ENCODE data around the gene ADCY9.
"Not testable (repeated sequence)": the region's sequence is repeated elsewhere in the genome, so short reads cannot be mapped to it uniquely, and the experiment has no call there.

The ADCY9 gene

DNA sequence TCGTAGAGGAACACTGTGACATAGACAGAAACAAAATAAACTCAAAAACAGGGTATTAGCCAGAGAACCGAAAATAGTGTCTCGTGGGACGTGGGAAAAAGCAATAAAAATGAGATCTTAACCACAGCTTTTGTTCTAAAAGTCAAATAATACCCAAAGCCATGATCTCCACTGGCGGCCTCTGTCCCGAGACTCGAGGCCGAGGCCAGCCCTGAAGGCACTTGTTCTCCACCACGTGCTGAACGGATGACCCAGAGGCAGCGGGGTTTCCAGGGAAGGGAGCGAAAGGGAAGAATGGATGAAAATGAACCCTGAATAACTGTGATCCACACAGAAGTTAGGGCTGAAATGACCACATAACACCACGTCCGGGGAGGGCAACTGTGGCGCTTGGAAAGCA is 150.9 kb downstream of the ADCY9 start:
- in situ Hi-C loops (cut with MboI; ENCODE audit: low sequenced_read_pairs, unreplicated experiment): no loop called here
- TF ChIP-seq, protein P1, sequence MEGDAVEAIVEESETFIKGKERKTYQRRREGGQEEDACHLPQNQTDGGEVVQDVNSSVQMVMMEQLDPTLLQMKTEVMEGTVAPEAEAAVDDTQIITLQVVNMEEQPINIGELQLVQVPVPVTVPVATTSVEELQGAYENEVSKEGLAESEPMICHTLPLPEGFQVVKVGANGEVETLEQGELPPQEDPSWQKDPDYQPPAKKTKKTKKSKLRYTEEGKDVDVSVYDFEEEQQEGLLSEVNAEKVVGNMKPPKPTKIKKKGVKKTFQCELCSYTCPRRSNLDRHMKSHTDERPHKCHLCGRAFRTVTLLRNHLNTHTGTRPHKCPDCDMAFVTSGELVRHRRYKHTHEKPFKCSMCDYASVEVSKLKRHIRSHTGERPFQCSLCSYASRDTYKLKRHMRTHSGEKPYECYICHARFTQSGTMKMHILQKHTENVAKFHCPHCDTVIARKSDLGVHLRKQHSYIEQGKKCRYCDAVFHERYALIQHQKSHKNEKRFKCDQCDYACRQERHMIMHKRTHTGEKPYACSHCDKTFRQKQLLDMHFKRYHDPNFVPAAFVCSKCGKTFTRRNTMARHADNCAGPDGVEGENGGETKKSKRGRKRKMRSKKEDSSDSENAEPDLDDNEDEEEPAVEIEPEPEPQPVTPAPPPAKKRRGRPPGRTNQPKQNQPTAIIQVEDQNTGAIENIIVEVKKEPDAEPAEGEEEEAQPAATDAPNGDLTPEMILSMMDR (IDR thresholded peaks at IDR 0.05; ENCODE audit: borderline replicate concordance, control extremely low read depth, extremely low read depth, insufficient read depth, missing control alignments): no peak
- DNase-seq (ENCODE audit: low spot score): no peak

- in situ Hi-C loops (cut with MboI; ENCODE audit: low sequenced_read_pairs, unreplicated experiment): no loop called here
- TF ChIP-seq, protein P1 (IDR thresholded peaks at IDR 0.05; ENCODE audit: borderline replicate concordance, control extremely low read depth, extremely low read depth, insufficient read depth, missing control alignments): no peak
Measured at GRCh38 chr16:3964686-3965290, 151.5 kb downstream of the ADCY9 start.

DNA sequence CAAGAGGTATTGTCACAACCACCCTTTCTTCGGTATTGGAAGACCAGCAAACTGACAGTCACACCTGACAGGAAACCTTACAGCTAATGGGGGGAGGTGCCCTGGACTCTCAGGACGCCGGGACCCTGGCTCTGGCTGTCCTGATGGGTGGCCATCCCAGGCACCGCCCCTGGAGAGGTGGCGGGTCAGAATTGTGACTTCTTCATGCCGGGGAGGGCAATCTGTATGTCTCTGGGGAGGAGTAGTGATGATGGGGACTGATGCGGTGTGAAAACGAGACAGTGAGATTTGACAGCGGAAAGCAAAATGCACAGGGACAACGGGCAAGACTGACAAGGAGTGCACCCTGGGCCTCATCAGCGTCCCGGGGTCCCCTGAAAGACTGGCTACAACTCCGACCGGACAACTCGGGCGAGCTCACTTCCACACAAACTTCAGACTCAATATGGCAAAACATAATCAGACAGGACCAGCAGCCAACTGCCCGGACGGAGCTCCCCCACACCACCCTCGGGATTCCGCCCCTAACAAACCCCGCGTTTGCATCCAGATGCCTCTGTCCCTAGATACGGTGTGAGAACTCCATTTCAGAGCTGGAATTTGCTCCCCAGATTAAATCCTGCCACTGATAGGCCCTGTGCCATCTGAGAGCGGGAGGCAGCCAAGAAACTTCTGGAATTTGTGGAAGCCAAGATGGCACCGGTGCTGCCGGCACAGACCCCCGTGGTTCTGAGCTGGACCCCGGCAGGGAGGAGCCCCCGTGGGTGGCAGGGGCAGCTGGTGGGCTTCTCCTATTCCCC is 152.2 kb downstream of the ADCY9 start:
- in situ Hi-C loops (cut with MboI; ENCODE audit: low sequenced_read_pairs, unreplicated experiment): no loop called here
- TF ChIP-seq, protein P1 (IDR thresholded peaks at IDR 0.05; ENCODE audit: borderline replicate concordance, control extremely low read depth, extremely low read depth, insufficient read depth, missing control alignments): no peak
- DNase-seq (ENCODE audit: low spot score): no peak

More at GRCh38 chr16:3964686-3965290, 151.5 kb downstream of the ADCY9 start:
- DNase-seq (ENCODE audit: low spot score): no peak

GRCh38 chr16:3963203-3963602 is 153.0 kb downstream of the ADCY9 start:
- no peak for DNase-seq (ENCODE audit: low spot score)
- in situ Hi-C loops (cut with MboI; ENCODE audit: low sequenced_read_pairs, unreplicated experiment): no loop called here
- TF ChIP-seq, protein P1 (IDR thresholded peaks at IDR 0.05; ENCODE audit: borderline replicate concordance, control extremely low read depth, extremely low read depth, insufficient read depth, missing control alignments): no peak

- in situ Hi-C loops (cut with MboI; ENCODE audit: low sequenced_read_pairs, unreplicated experiment): no loop called here
Measured at GRCh38 chr16:3961449-3961849, 154.8 kb downstream of the ADCY9 start.

DNA sequence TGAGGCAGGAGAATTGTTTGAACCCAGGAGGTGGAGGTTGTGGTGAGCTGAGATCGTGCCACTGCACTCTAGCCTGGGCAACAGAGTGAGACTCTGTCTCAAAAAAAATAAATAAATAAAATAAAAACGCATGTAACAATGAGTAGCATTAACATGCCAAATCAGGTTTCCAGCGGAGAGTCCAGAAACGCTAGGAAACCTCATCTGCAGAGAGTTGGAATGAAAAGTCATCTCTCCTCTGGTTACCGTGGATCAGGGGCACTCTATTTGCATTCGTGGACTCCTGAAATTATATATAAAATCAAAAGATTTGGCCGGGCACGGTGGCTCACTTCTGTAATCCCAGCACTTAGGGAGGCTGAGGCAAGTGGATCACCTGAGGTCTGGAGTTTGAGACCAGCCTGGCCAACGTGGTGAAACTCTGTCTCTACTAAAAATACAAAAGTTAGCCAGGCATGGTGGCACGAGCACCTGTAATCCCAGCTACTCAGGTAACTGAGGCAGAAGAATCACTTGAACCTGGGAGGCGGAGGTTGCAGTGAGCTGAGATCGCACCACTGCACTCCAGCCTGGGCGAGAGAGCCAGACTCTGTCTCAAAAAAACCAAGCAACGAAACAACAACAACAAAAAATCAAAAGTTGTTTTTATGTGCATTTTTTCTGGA is 156.2 kb downstream of the ADCY9 start:
- in situ Hi-C loops (cut with MboI; ENCODE audit: low sequenced_read_pairs, unreplicated experiment); DNase-seq (ENCODE audit: low spot score): not testable (repeated sequence)

More at GRCh38 chr16:3961449-3961849, 154.8 kb downstream of the ADCY9 start:
- DNase-seq (ENCODE audit: low spot score): no peak
- TF ChIP-seq, protein P1 (IDR thresholded peaks at IDR 0.05; ENCODE audit: borderline replicate concordance, control extremely low read depth, extremely low read depth, insufficient read depth, missing control alignments): no peak

- no peak for DNase-seq (ENCODE audit: low spot score)
- in situ Hi-C loops (cut with MboI; ENCODE audit: low sequenced_read_pairs, unreplicated experiment): no loop called here
- TF ChIP-seq, protein P1 (IDR thresholded peaks at IDR 0.05; ENCODE audit: borderline replicate concordance, control extremely low read depth, extremely low read depth, insufficient read depth, missing control alignments): no peak
Measured at GRCh38 chr16:3959148-3959547, 157.1 kb downstream of the ADCY9 start.
